GM13977 (cell line): ENCODE measurements around the gene POLRMT.

ENCODE experiments used
- DNase-seq: peaks from one replicate; pipeline ENCODE4 v3.0.0; 2012; ENCODE audit warnings: low spot score
- CTCF ChIP-seq: IDR thresholded peaks from 2 replicates; pipeline ENCODE4 v1.5.1; 2012; ENCODE audit warnings: mild to moderate bottlenecking, control low read depth; ENCODE audit not compliant: insufficient read depth; ENCODE audit errors: extremely low read depth, missing control alignments
- in situ Hi-C: fragments of 300-500 bp; cut with MboI; formaldehyde crosslinking; loops from one replicate; pipeline ENCODE4 v1.12.0; 2022; ENCODE audit warnings: low sequenced_read_pairs, low pct_unique_long_range_greater_than_20kb, mixed read lengths, inconsistent platforms; ENCODE audit not compliant: unreplicated experiment

Gene POLRMT

GRCh38 chr19:644789-645188, 11.5 kb upstream of the POLRMT start:
- in situ Hi-C loops, result no loop called here
- no peak for DNase-seq
- TF ChIP-seq CTCF, result no peak

- DNase-seq, result no peak
- in situ Hi-C loops, result no loop called here
- no peak for TF ChIP-seq CTCF
Observed at GRCh38 chr19:644363-644762, 11.0 kb upstream of the POLRMT start.

- TF ChIP-seq CTCF, result no peak
- in situ Hi-C loops, result no loop called here
- DNase-seq, result no peak
Observed at GRCh38 chr19:643736-644135, 10.4 kb upstream of the POLRMT start.

GRCh38 chr19:642767-643727, 9.7 kb upstream of the POLRMT start:
- no peak for TF ChIP-seq CTCF
- no peak for DNase-seq
- in situ Hi-C loops, result no loop called here

- TF ChIP-seq CTCF, result no peak
- in situ Hi-C loops, result no loop called here
- no peak for DNase-seq
Observed at GRCh38 chr19:641702-642101, 8.4 kb upstream of the POLRMT start.

- in situ Hi-C loops, result no loop called here
- no peak for DNase-seq
- TF ChIP-seq CTCF, result no peak
Observed at GRCh38 chr19:640606-641189, 7.4 kb upstream of the POLRMT start.
